ENCODE measurements around the gene ZBTB20.

ZBTB20 gene

GRCh38 chr3:114624571-114625181 lies 522.4 kb downstream of the ZBTB20 start:
- no peak for DNase-seq (ENCODE audit: low read depth)

- DNase-seq (ENCODE audit: low read depth) = no peak
These were observed 523.0 kb downstream of the ZBTB20 start for GRCh38 chr3:114624047-114624445.

- DNase-seq (ENCODE audit: low read depth) = no peak
These were observed 523.6 kb downstream of the ZBTB20 start for GRCh38 chr3:114623420-114624046.

- no peak for DNase-seq (ENCODE audit: low read depth)
These were observed 525.1 kb downstream of the ZBTB20 start for GRCh38 chr3:114622001-114622400.

GRCh38 chr3:114619771-114620170 lies 527.3 kb downstream of the ZBTB20 start:
- DNase-seq (ENCODE audit: low read depth) = no peak

- no peak for DNase-seq (ENCODE audit: low read depth)
These were observed 531.5 kb downstream of the ZBTB20 start for GRCh38 chr3:114615523-114616085.

- DNase-seq (ENCODE audit: low read depth) = no peak
These were observed 537.0 kb downstream of the ZBTB20 start for GRCh38 chr3:114609973-114610630.

GRCh38 chr3:114608293-114608692 lies 538.8 kb downstream of the ZBTB20 start:
- DNase-seq (ENCODE audit: low read depth) = no peak

GRCh38 chr3:114606336-114606735 lies 540.8 kb downstream of the ZBTB20 start:
- no peak for DNase-seq (ENCODE audit: low read depth)

- DNase-seq (ENCODE audit: low read depth) = no peak
These were observed 546.5 kb downstream of the ZBTB20 start for GRCh38 chr3:114600571-114600970.

GRCh38 chr3:114597871-114598270 lies 549.2 kb downstream of the ZBTB20 start:
- no peak for DNase-seq (ENCODE audit: low read depth)

- DNase-seq (ENCODE audit: low read depth) = no peak
These were observed 550.1 kb downstream of the ZBTB20 start for GRCh38 chr3:114597012-114597411.

- no peak for DNase-seq (ENCODE audit: low read depth)
These were observed 550.9 kb downstream of the ZBTB20 start for GRCh38 chr3:114596147-114596546.

- DNase-seq (ENCODE audit: low read depth) = no peak
These were observed 551.5 kb downstream of the ZBTB20 start for GRCh38 chr3:114595522-114596028.

GRCh38 chr3:114590309-114591047 lies 556.6 kb downstream of the ZBTB20 start:
- no peak for DNase-seq (ENCODE audit: low read depth)

- DNase-seq (ENCODE audit: low read depth) = no peak
These were observed 559.1 kb downstream of the ZBTB20 start for GRCh38 chr3:114587986-114588385.

- no peak for DNase-seq (ENCODE audit: low read depth)
These were observed 561.0 kb downstream of the ZBTB20 start for GRCh38 chr3:114586119-114586518.

- no peak for DNase-seq (ENCODE audit: low read depth)
These were observed 561.4 kb downstream of the ZBTB20 start for GRCh38 chr3:114585687-114586086.

- DNase-seq (ENCODE audit: low read depth) = no peak
These were observed 562.2 kb downstream of the ZBTB20 start for GRCh38 chr3:114584734-114585371.

- DNase-seq (ENCODE audit: low read depth) = no peak
These were observed 564.2 kb downstream of the ZBTB20 start for GRCh38 chr3:114582929-114583328.

- no peak for DNase-seq (ENCODE audit: low read depth)
These were observed 574.6 kb downstream of the ZBTB20 start for GRCh38 chr3:114572364-114573062.

Data from stimulated activated CD8-positive, alpha-beta memory T cell treated with anti-CD3 and anti-CD28 coated beads, Interleukin-12 subunit alpha, Interleukin-12 subunit beta, amount 100 ng/mL, for 4 hours (primary cell).